Measurements from ENCODE around the gene PIK3R5.

- TF ChIP-seq POLR2A (IDR thresholded peaks at IDR 0.05): no peak
- TF ChIP-seq, protein P1, sequence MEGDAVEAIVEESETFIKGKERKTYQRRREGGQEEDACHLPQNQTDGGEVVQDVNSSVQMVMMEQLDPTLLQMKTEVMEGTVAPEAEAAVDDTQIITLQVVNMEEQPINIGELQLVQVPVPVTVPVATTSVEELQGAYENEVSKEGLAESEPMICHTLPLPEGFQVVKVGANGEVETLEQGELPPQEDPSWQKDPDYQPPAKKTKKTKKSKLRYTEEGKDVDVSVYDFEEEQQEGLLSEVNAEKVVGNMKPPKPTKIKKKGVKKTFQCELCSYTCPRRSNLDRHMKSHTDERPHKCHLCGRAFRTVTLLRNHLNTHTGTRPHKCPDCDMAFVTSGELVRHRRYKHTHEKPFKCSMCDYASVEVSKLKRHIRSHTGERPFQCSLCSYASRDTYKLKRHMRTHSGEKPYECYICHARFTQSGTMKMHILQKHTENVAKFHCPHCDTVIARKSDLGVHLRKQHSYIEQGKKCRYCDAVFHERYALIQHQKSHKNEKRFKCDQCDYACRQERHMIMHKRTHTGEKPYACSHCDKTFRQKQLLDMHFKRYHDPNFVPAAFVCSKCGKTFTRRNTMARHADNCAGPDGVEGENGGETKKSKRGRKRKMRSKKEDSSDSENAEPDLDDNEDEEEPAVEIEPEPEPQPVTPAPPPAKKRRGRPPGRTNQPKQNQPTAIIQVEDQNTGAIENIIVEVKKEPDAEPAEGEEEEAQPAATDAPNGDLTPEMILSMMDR (IDR thresholded peaks at IDR 0.05): peak in 1 of 6 experiments; percentile 15
Observed at GRCh38 chr17:8887834-8888703, 77.4 kb downstream of the PIK3R5 start.
